Stimulated activated CD4-positive, alpha-beta T cell treated with anti-CD3 and anti-CD28 coated beads, Interleukin-4, amount 100 ng/mL, for 24 hours (primary cell): ENCODE data around the gene TLR8.
"Not testable (repeated sequence)": the region's sequence is repeated elsewhere in the genome, so short reads cannot be mapped to it uniquely, and the experiment has no call there.

Experiments
- DNase-seq: peaks from one replicate; pipeline ENCODE4 v3.0.0-alpha.2; 2020

Gene TLR8

GRCh38 chrX:12947545-12948235 lies 41.3 kb downstream of the TLR8 start:
- no peak for DNase-seq

- no peak for DNase-seq
Observed at GRCh38 chrX:12948495-12948894, 42.1 kb downstream of the TLR8 start.

GRCh38 chrX:12949205-12949926 lies 42.9 kb downstream of the TLR8 start:
- DNase-seq: no peak

- DNase-seq: peak; percentile 87
Observed at GRCh38 chrX:12949927-12950656, 43.7 kb downstream of the TLR8 start.

GRCh38 chrX:12950851-12951594 lies 44.6 kb downstream of the TLR8 start:
- peak; percentile 73 for DNase-seq

GRCh38 chrX:12951595-12951975 lies 45.2 kb downstream of the TLR8 start:
- DNase-seq: no peak

- no peak for DNase-seq
Observed at GRCh38 chrX:12953420-12953819, 47.0 kb downstream of the TLR8 start.

- no peak for DNase-seq
Observed at GRCh38 chrX:12954376-12954775, 48.0 kb downstream of the TLR8 start.

GRCh38 chrX:12954981-12955380 lies 48.6 kb downstream of the TLR8 start:
- no peak for DNase-seq

GRCh38 chrX:12955882-12956703 lies 49.7 kb downstream of the TLR8 start:
- DNase-seq: peak; percentile 64

GRCh38 chrX:12956704-12957534 lies 50.5 kb downstream of the TLR8 start:
- peak; percentile 61 for DNase-seq

GRCh38 chrX:12958059-12958458 lies 51.6 kb downstream of the TLR8 start:
- no peak for DNase-seq

GRCh38 chrX:12958461-12958860 lies 52.0 kb downstream of the TLR8 start:
- DNase-seq: no peak

- no peak for DNase-seq
Observed at GRCh38 chrX:12961196-12961718, 54.8 kb downstream of the TLR8 start.

GRCh38 chrX:12962041-12962504 lies 55.7 kb downstream of the TLR8 start:
- DNase-seq: no peak

- not testable (repeated sequence) for DNase-seq
Observed at GRCh38 chrX:12963210-12963850, 56.9 kb downstream of the TLR8 start.

GRCh38 chrX:12965131-12965940 lies 58.9 kb downstream of the TLR8 start:
- DNase-seq: no peak

- no peak for DNase-seq
Observed at GRCh38 chrX:12966151-12966550, 59.7 kb downstream of the TLR8 start.

GRCh38 chrX:12967711-12968465 lies 61.5 kb downstream of the TLR8 start:
- DNase-seq: no peak
